GM23248 (cell line): ENCODE results near the gene PODXL.

Experiments used
- EZH2 ChIP-seq: fragments of 200-600 bp; sonication (generic); IDR thresholded peaks from 2 replicates; pipeline ENCODE4 v1.6.1; 2018; ENCODE audit warnings: antibody characterized with exemption, mild to moderate bottlenecking; ENCODE audit not compliant: insufficient read depth, poor library complexity, severe bottlenecking
- EZH2phosphoT487 ChIP-seq: fragments of 200-600 bp; sonication (generic); IDR thresholded peaks from 2 replicates; pipeline ENCODE4 v1.6.1; 2018; ENCODE audit warnings: antibody characterized with exemption, moderate library complexity, mild to moderate bottlenecking, low read depth; ENCODE audit not compliant: insufficient read depth

DNA sequence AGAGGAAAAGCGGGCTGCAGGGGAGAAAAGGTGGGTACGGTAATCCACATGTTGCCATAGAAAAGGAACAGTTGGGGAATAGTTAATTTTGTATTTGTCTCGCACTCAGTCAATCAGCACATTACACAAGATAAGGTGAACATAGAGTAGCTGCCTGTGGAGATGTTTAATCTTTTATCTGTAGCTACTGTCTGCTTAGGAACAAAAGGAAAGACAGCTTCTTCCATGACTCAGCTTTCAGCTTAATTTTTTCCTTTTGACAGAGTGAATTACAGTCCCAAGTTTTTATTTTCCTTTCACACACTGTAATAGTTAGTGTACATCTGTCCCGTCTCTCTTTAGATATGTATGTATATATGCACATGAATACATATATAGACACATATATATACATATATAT is 39.3 kb upstream of the PODXL start:
- no peak for TF ChIP-seq EZH2
- TF ChIP-seq EZH2phosphoT487 = no peak
